ENCODE data around the gene PKNOX1. TPM values are rescaled to one million over a fixed set of nuclear protein-coding genes. Genes with fewer than 3 reads are reported as not detected.
"Not testable (repeated sequence)": the region's sequence is repeated elsewhere in the genome, so short reads cannot be mapped to it uniquely, and the experiment has no call there.

PKNOX1 gene
- total RNA-seq, 1 experiment from 2014 or later, result 18.5 TPM

GRCh38 chr21:42974832-42975820 lies 764 bp downstream of the PKNOX1 start:
- peak; percentile 45 for DNase-seq (ENCODE audit: low read depth, low spot score)
- in situ Hi-C loops (cut with HindIII; ENCODE audit: low pct_unique_long_range_greater_than_20kb, low sequenced_read_pairs), result no loop called here

GRCh38 chr21:42975886-42976608 lies 1.7 kb downstream of the PKNOX1 start:
- peak; percentile 63 for DNase-seq (ENCODE audit: low read depth, low spot score)
- in situ Hi-C loops (cut with HindIII; ENCODE audit: low pct_unique_long_range_greater_than_20kb, low sequenced_read_pairs), result no loop called here

GRCh38 chr21:42980312-42981213 lies 6.2 kb downstream of the PKNOX1 start:
- no peak for DNase-seq (ENCODE audit: low read depth, low spot score)
- in situ Hi-C loops (cut with HindIII; ENCODE audit: low pct_unique_long_range_greater_than_20kb, low sequenced_read_pairs), result no loop called here

- DNase-seq (ENCODE audit: low read depth, low spot score), result no peak
- in situ Hi-C loops (cut with HindIII; ENCODE audit: low pct_unique_long_range_greater_than_20kb, low sequenced_read_pairs), result no loop called here
These were observed 6.8 kb downstream of the PKNOX1 start for GRCh38 chr21:42981214-42981523.

GRCh38 chr21:42981862-42982261 lies 7.5 kb downstream of the PKNOX1 start:
- in situ Hi-C loops (cut with HindIII; ENCODE audit: low pct_unique_long_range_greater_than_20kb, low sequenced_read_pairs), result no loop called here
- no peak for DNase-seq (ENCODE audit: low read depth, low spot score)

GRCh38 chr21:42983103-42983502 lies 8.7 kb downstream of the PKNOX1 start:
- in situ Hi-C loops (cut with HindIII; ENCODE audit: low pct_unique_long_range_greater_than_20kb, low sequenced_read_pairs), result no loop called here

GRCh38 chr21:42983869-42984268 lies 9.5 kb downstream of the PKNOX1 start:
- DNase-seq (ENCODE audit: low read depth, low spot score), result no peak
- in situ Hi-C loops (cut with HindIII; ENCODE audit: low pct_unique_long_range_greater_than_20kb, low sequenced_read_pairs), result no loop called here

More at GRCh38 chr21:42983103-42983502, 8.7 kb downstream of the PKNOX1 start:
- no peak for DNase-seq (ENCODE audit: low read depth, low spot score)

GRCh38 chr21:42986125-42986783 lies 11.9 kb downstream of the PKNOX1 start:
- in situ Hi-C loops (cut with HindIII; ENCODE audit: low pct_unique_long_range_greater_than_20kb, low sequenced_read_pairs), result no loop called here
- DNase-seq (ENCODE audit: low read depth, low spot score), result no peak

GRCh38 chr21:42988236-42988965 lies 14.0 kb downstream of the PKNOX1 start:
- no peak for DNase-seq (ENCODE audit: low read depth, low spot score)
- in situ Hi-C loops (cut with HindIII; ENCODE audit: low pct_unique_long_range_greater_than_20kb, low sequenced_read_pairs), result no loop called here

GRCh38 chr21:42989370-42989769 lies 15.0 kb downstream of the PKNOX1 start:
- in situ Hi-C loops (cut with HindIII; ENCODE audit: low pct_unique_long_range_greater_than_20kb, low sequenced_read_pairs); DNase-seq (ENCODE audit: low read depth, low spot score): not testable (repeated sequence)

GRCh38 chr21:42989816-42990650 lies 15.7 kb downstream of the PKNOX1 start:
- DNase-seq (ENCODE audit: low read depth, low spot score), result no peak
- in situ Hi-C loops (cut with HindIII; ENCODE audit: low pct_unique_long_range_greater_than_20kb, low sequenced_read_pairs), result no loop called here

- in situ Hi-C loops (cut with HindIII; ENCODE audit: low pct_unique_long_range_greater_than_20kb, low sequenced_read_pairs), result no loop called here
- no peak for DNase-seq (ENCODE audit: low read depth, low spot score)
These were observed 17.8 kb downstream of the PKNOX1 start for GRCh38 chr21:42991992-42992740.

GRCh38 chr21:42993051-42993712 lies 18.8 kb downstream of the PKNOX1 start:
- no peak for DNase-seq (ENCODE audit: low read depth, low spot score)
- in situ Hi-C loops (cut with HindIII; ENCODE audit: low pct_unique_long_range_greater_than_20kb, low sequenced_read_pairs), result no loop called here

GRCh38 chr21:42997053-42997452 lies 22.7 kb downstream of the PKNOX1 start:
- DNase-seq (ENCODE audit: low read depth, low spot score), result no peak
- in situ Hi-C loops (cut with HindIII; ENCODE audit: low pct_unique_long_range_greater_than_20kb, low sequenced_read_pairs), result no loop called here

- in situ Hi-C loops (cut with HindIII; ENCODE audit: low pct_unique_long_range_greater_than_20kb, low sequenced_read_pairs); DNase-seq (ENCODE audit: low read depth, low spot score): not testable (repeated sequence)
These were observed 23.6 kb downstream of the PKNOX1 start for GRCh38 chr21:42997983-42998382.

Measured in SK-MEL-5 (cell line).